SH-SY5Y (cell line): ENCODE data around the gene COX19.

ENCODE experiments used
- GATA2 ChIP-seq: IDR thresholded peaks from 2 replicates; pipeline ENCODE4 v1.6.1; 2011; ENCODE audit warnings: mild to moderate bottlenecking, low read depth, low read length
- GATA3 ChIP-seq: IDR thresholded peaks from 2 replicates; pipeline ENCODE4 v1.6.1; 2011; ENCODE audit warnings: low read depth, mild to moderate bottlenecking, low read length, moderate library complexity

Gene COX19

GRCh38 chr7:945147-945555, 30.2 kb downstream of the COX19 start:
- TF ChIP-seq GATA3 (no peak), GATA2 (no peak)

DNA sequence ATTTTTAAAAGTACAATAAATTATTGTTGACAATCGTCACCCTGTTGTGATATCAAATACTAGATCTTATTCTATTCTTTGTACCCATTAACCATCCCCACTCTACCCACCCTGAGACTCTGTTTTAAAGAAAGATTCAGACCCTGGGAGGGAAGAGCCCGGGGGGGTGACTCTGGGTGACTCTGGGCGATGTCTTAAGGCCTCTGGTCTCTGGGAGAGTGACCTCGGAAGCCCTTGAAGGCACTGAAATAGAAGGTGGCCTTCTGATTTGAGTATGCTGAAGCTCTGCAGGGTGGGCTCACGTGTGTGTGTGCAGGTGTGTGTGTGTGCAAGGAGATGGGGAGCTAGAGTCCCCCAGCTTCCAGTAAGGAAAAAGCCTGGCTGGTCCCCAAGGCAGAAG, 30.6 kb downstream of the COX19 start:
- no peak for TF ChIP-seq GATA3
- no peak for TF ChIP-seq GATA2

DNA sequence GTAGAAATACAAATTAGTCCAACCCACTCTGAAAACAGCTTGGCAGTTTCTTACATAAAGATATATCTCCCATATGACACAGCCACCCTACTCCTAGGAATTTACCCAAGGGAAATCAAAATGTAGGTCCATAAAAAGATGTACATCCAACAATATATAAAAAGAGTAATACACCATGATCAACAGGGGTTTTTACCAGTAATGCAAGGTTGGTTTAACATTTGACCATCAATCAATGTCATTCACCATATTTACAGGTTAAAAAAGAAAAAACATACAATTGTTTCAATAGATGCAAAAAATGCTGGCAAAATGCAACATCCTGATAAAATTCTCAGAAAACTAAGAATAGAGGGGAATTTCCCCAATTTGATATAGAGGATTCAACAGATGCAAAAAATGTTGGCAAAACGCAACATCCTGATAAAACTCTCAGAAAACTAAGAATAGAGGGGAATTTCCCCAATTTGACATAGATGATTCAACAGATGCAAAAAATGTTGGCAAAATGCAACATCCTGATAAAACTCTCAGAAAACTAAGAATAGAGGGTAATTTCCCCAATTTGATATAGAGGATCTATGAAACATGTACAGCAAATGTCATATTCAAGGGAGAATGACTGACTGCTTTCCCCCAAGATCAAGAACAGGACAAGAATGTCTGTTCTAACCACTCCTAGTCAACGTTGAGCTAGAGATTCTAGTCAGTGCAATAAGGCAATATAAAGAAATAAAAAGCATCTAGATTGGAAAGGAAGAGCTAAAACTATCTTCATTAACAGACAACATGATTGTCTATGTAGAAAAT, 34.5 kb downstream of the COX19 start:
- TF ChIP-seq GATA3: no peak
- TF ChIP-seq GATA2: no peak

GRCh38 chr7:939843-940242, 35.5 kb downstream of the COX19 start:
- TF ChIP-seq GATA3 (no peak), GATA2 (no peak)

GRCh38 chr7:938546-939185, 36.7 kb downstream of the COX19 start:
- TF ChIP-seq GATA2 (no peak), GATA3 (no peak)

DNA sequence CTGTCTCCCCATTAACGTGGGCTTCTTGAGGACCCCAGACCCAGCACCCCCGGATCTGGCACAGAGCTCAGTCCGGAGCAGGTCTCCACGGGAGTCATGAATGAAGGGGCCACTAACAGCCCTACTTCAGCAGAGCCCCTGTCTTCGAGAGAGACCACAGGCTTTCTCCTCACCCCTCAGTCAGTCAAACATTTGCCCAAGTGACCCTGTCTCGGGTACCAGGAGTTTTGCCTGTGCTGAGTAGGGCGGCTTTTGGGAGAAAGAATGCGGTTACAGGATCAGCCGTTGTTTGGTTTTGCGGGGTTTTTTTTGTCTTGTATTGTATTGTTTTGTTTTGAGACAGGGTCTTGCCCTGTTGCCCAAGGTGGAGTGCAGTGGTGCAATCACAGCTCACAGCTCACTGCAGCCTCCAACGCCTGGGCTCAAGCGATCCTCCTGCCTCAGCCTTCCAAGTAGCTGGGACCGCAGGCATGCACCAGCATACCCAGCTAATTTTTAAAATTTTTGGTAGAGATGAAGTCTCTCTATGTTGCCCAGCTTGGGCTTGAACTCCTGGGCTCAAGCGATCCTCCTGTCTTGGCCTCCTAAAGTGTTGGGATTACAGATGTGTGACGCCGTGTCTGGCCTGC, 37.4 kb downstream of the COX19 start:
- TF ChIP-seq GATA3 (no peak), GATA2 (no peak)

DNA sequence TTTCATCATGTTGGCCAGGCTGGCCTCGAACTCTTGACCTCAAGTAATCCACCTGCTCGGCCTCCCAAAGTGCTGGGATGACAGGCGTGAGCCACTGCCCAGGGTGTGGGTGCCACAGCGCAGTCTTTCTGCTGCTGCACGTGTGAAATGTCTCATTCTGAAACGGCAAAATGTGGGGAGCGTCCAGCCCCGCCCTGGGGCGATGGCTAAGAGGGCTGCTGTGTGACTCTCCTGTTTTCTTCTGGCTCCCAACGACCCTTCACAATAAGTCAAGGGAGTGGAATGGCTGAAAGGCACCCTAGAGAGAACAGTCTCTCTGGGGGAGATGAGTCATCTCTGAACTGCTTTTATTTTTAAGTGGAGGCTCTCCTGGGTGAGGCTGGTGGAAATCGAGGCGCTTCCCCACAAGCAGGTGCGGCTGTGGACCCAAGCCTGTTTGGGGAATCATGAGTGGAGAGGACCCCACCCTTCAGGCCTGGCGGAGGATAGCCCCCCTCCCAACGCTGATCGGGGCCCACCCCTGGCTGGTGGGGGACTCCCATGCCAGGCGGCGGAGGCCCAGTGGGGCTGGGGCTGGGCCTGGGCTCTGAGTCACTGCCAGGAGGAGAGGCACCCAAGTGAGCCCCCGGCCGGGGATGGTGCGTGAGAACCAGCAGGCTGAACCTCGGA, 38.8 kb downstream of the COX19 start:
- no peak for TF ChIP-seq GATA3
- TF ChIP-seq GATA2: no peak

- TF ChIP-seq GATA3 (no peak), GATA2 (no peak)
Observed at GRCh38 chr7:935874-936385, 39.4 kb downstream of the COX19 start.

GRCh38 chr7:935164-935873, 40.0 kb downstream of the COX19 start:
- TF ChIP-seq GATA3 (no peak), GATA2 (no peak)

- TF ChIP-seq GATA3 (no peak), GATA2 (no peak)
Observed at GRCh38 chr7:934469-935163, 40.7 kb downstream of the COX19 start.

DNA sequence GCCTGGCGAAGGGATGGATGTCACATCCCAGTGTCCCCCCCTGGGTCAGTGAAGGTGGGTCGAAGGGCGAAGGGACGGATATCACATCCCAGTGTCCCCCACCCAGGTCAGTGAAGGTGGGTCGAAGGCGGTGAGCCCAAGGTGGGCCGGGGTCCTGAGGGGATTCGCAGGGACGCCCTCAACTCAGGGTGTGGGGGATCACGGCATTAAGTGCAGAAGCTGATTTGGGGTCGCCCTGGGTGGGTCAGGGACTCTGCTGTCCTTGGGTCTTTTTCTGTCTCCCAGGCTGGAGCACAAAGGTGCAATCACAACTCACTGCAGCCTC, 42.7 kb downstream of the COX19 start:
- TF ChIP-seq GATA3: no peak
- no peak for TF ChIP-seq GATA2

GRCh38 chr7:931871-932650, 43.3 kb downstream of the COX19 start:
- TF ChIP-seq GATA2 (no peak), GATA3 (no peak)
